Neural cell (in vitro differentiated cells): ENCODE data around the gene SHROOM2.

Source experiments
- EP300 ChIP-seq: fragments of 450-650 bp; conservative IDR thresholded peaks from 2 replicates; pipeline ENCODE4 v1.6.1; 2014; ENCODE audit warnings: antibody characterized with exemption, mild to moderate bottlenecking, moderate library complexity; ENCODE audit not compliant: poor library complexity, severe bottlenecking
- POLR2AphosphoS5 ChIP-seq: IDR thresholded peaks from 2 replicates; pipeline ENCODE4 v1.6.1; 2012
- RAD21 ChIP-seq: fragments of 450-650 bp; conservative IDR thresholded peaks from 2 replicates; pipeline ENCODE4 v1.6.1; 2014; ENCODE audit warnings: antibody characterized with exemption, mild to moderate bottlenecking, moderate library complexity
- TF ChIP-seq, protein P1 (sequence below): fragments of 450-650 bp; IDR thresholded peaks from 2 replicates; pipeline ENCODE4 v1.5.1; 2014; ENCODE audit warnings: antibody characterized with exemption, mild to moderate bottlenecking, moderate library complexity; ENCODE audit not compliant: poor library complexity, severe bottlenecking

DNA sequence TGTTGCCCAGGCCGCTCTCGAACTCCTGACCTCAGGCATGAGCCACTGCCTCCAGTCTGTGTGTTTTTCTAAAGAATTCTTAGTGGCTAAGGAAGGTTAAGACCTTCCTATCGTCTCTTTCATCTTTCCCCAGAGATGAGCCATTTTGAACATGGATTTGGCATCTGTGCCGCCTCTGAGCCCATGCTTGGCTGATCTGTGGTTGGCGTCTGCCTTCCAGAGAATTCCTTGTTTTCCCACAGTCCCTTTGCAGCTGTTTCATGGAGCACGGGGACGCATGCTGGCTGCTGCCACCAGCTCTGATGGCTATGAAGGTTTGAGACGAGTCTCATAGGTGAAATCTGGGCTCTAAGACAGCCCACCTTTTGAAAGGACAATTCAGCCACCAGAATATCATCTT lies 60.4 kb downstream of the SHROOM2 start:
- TF ChIP-seq, protein P1, sequence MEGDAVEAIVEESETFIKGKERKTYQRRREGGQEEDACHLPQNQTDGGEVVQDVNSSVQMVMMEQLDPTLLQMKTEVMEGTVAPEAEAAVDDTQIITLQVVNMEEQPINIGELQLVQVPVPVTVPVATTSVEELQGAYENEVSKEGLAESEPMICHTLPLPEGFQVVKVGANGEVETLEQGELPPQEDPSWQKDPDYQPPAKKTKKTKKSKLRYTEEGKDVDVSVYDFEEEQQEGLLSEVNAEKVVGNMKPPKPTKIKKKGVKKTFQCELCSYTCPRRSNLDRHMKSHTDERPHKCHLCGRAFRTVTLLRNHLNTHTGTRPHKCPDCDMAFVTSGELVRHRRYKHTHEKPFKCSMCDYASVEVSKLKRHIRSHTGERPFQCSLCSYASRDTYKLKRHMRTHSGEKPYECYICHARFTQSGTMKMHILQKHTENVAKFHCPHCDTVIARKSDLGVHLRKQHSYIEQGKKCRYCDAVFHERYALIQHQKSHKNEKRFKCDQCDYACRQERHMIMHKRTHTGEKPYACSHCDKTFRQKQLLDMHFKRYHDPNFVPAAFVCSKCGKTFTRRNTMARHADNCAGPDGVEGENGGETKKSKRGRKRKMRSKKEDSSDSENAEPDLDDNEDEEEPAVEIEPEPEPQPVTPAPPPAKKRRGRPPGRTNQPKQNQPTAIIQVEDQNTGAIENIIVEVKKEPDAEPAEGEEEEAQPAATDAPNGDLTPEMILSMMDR = no peak
- TF ChIP-seq POLR2AphosphoS5 = no peak
- no peak for TF ChIP-seq EP300
- TF ChIP-seq RAD21 = no peak
